RCC 7860 (cell line): ENCODE measurements around the gene SYTL2.
"Not testable (repeated sequence)": the region's sequence is repeated elsewhere in the genome, so short reads cannot be mapped to it uniquely, and the experiment has no call there.

Experiments used
- DNase-seq: peaks from one replicate; pipeline ENCODE4 v3.0.0-alpha.2; 2015; ENCODE audit warnings: low spot score
- FAIRE-seq: peaks from 2 replicates; lab custom pipeline; 2012; peaks lifted over from hg19 to GRCh38; lab: Jason Lieb, UNC

The SYTL2 gene

DNA sequence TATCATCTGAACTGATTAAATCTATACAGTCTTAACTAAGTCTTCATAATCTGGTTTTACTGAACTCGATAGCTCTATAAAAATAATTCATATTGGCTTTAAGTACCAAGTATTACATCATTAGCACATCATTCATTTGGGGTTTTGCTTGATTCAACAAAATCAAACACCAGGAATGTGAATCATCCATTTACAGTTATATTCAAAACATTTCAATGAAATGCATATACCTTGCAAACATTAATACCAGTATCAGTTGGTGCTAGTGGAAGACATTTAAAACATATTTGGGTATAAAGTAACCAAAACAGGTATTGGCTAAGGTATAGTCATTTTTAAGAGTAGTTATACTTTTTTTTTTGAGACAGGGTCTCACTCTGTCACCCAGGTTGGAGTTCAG is 112.7 kb downstream of the SYTL2 start:
- DNase-seq (no peak), FAIRE-seq (no peak)

DNA sequence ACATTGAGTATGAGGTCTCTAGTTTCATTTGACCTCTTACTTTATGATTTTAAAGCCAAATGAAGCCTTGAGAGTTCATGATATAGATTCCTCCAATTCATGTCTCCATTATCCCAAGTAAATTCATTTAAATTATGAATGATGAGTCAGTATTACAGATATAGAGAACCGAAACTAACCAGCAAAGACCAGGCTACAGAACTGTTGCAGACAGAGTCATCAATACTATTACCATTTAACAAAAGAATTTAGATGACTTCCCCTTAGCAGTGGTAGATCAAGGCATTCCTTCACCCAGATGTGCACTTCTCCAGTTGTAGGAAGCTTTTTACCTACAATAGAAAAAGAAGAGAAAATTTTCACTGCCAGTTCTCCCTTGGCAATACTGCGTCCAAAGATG is 113.2 kb downstream of the SYTL2 start:
- FAIRE-seq (no peak), DNase-seq (no peak)

GRCh38 chr11:85695546-85695945 is 115.4 kb downstream of the SYTL2 start:
- FAIRE-seq (no peak), DNase-seq (no peak)

DNA sequence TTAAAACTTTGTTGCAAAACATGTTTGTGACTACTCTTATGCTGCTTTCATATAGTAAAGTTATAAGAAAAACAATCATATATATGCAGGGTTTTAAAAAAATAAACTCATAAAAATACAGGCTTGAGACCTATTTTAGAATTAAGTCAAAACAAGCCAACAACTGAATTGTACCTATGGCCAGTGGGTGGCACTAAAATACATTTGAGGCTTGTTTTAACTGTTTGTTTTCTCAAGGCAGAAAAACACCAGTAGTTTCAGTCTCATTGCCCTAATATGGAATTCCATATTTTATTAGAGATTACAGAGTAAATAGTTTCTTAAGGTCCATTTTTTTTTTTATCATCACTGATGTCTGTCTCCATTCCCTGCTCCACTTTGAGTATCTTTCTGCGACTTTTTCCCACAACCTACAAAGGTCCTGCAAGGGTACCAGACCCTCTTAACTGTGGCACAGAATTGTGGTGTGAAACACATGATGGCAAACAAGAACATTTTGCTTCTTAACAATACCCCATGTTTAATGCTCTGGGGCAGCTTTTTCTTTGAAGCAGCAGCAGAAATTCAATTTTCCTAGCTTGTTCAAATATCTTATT is 116.5 kb downstream of the SYTL2 start:
- DNase-seq = no peak
- peak; percentile 70 for FAIRE-seq

DNA sequence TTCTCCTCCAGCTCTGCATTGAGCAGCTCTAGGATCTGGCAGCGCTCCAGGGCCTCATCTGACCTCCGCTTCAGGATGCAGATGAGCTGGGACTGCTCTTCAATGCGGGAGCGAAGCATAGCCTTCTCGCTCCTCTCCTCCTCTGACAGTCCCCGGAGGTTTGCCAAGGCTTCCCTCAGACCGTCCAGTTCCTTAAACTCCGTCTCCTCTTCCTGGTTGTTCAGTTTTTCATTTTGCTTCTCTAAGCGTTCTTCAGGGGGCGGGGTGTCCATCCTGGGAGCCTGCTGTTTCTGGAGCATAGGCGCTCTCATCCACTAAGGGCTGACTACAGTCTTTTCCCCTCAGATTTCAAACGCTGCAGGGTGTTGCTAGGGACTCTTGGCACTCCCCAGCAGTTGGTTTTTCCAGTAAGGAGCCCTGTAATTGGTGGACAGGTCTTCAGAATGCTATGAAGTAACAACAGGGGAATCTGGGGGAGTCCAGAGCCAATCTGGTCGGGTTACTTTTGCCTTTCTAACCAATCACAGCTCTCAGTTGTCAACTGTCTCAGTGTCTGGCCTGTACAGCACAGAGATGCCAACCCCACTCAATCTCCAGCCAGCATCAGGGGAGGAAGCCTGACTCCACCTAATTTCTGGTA is 125.0 kb downstream of the SYTL2 start, which contains the start of gene CCDC89:
Gene CCDC89, minus strand, starts transcription at position 376 of the 640 bp plus-strand sequence. Its CDS starts 65 bp downstream, at position 311.
- DNase-seq = no peak
- no peak for FAIRE-seq

DNA sequence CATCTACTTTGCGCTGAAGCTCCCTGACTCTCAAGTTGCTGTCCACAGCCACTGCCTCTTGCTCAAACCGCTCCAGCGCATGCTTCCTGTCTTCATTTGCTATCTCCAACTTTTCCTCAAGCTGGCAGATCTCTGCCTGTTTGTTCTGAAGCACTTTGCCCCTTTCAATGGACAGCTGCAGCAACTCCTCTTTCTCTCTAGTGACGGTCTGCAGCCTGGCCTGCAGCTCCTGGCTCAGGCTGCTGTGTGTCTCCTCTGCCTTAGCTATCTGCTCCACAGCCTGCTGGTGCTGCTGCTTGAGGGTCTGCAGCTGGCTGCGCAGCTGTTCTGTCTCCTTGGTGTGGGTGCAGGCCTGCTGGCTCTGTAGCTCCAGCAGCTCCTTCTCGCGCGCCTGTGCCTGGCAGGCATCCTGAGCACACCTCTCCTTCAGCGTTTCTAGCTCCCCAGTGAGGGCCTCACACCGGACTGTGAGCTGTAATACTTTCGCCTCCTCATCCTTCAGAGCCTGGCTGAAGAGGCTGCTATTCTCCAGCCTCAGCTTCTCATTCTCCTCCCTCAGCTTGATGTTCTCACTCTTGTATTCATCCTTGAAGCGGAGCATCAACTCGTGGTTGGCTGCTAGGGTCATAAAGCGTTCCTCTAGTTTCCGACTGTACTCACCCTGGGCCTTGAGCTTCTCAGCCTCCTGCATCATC is 125.7 kb downstream of the SYTL2 start:
- DNase-seq (no peak), FAIRE-seq (no peak)

DNA sequence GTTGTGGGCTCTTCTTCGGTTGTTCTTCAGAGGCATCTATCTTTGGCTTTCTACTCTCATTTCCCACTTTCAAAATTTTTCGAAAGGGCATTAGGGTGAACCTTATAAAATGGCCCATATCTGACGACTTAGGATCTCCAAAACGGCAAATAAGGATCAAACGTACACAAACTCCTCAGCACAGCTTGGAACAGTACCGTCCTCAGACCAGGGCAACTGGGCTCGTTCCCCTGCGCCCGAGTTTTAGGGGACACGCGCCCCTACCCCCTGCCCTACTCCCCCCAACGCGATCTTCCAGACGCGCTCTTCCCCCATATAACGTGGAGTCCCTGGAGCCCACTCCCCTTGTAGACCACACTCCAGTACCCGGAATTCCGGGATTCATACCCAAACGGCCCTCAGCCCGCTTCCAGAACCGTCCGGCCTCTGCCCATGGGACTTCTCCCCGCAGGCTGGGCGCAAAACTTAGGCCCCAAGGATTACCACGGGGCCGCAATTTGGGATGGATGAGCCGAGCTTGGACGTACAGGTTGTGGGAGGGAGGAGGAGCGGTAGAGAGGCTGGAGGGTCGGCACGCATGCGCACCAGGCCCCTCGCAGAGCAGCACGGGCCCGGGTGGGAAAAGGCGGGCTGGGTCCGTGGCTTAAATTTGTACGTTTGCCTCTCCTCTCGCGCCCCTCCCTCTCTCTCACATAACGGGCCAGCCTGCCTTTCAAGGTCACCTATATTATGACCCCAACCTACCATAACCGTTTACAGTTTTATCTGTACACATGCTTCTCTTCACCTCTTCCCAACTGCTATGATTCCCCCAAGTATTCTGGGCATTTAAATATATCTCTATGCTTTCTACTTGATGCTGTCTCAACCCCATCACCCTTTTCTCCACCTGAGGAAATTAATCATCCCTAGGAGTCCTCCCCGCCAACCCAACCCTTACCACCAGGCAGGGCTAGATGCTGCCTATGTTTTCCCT is 128.3 kb downstream of the SYTL2 start:
- no peak for DNase-seq

GRCh38 chr11:85680897-85681296 is 130.0 kb downstream of the SYTL2 start:
- no peak for DNase-seq
- FAIRE-seq = no peak

More for the DNA sequence above, 128.3 kb downstream of the SYTL2 start:
- FAIRE-seq = no peak

- FAIRE-seq (no peak), DNase-seq (no peak)
Observed at GRCh38 chr11:85679576-85679975, 131.4 kb downstream of the SYTL2 start.

DNA sequence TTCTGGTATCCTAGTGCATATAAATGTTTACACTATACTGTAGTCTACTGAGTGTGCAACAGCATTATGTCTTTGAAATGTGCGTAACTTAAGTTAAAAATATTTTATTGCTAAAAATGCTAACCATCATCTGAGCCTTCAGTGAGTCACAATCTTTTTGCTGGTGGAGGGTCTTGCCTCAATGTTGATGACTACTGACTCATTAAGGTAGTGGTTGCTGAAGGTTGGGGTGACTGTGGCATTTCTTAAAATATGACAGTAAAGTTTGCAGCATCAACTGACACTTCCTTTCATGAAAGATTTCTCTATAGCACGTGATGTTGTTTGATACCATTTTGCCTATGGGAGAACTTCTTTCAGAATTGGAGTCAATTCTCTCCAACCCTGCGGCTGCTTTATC is 137.5 kb downstream of the SYTL2 start:
- DNase-seq = no peak
- FAIRE-seq = no peak

DNA sequence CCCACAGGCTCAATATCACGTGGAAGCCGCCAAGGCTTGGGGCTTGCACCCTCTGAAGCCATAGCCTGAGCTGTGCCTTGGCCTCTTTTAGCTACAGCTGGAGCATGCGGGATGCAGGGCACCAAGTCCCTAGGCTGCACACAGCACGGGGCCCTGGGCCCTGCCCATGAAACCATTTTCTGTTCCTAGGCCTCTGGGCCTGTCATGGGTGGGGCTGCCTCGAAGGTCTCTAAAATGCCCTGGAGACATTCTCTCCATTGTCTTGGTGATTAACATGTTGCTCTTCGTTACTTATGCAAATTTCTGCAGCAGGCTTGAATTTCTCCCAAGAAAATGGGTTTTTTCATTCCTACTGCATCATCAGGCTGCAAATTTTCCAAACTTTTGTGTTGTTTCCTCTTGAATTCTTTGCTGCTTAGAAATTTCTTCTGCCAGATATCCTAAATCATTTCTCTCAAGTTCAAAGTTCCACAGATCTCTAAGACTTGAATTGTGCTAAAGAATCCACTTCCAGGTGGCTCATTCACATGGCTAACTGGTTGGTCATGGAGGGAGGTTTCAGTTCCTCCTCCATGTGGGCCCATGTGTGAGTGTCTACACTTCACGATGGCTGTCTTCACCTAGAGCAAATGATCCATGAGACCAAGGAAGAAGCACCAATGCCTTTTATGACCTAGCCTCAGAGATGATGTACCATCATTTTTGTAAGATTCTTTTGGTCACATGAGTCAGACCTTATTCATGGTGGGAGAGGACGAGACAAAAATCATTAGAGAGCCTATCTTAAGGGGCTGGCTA is 138.6 kb downstream of the SYTL2 start:
- peak; percentile 14 for DNase-seq
- FAIRE-seq = no peak

DNA sequence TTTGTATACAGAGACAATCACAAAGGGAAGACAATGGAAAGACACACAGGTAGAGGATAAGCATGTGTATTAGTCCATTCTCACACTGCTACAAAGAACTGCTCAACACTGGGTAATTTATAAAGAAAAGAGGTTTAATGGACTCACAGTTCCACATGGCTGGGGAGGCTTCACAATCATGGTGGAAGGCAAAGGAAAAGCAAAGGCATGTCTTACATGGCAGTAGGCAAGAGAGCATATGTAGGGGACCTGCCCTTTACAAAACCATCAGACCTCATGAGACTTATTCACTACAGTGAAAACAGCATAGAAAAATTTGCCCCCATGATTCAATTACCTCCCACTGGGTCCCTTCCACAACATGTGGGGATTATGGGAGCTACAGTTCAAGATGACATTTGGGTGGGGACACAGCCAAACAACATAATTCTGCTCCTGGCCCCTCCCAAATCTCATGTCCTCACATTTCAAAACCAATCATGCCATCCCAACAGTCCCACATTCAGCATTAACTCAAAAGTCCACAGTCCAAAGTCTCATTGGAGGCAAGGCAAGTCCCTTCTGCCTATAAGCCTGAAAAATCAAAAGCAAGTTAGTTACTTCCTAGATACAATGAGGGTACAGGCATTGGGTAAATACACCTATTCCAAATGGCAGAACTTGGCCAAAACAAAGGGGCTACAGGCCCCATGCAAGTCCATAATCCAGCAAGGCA is 139.8 kb downstream of the SYTL2 start:
- not testable (repeated sequence) for FAIRE-seq, DNase-seq

DNA sequence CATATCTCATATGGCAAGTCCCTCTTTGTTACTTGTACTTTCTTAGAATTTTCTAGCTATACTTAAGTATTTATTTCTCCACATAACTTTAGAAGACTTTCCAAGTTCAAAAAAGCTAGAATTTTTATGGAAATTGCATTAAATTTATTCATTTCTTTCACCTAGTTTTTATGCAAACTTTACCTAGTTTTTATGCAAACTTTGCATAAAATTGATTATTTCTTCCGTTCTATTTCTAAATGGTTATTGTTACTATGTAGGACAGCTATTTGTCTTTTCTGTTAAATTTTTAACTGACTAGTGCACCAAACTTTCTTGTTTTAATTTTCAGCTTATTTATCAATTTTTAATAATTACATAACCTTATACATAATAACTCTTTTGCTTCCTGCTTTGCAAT is 142.8 kb downstream of the SYTL2 start:
- DNase-seq = no peak
- no peak for FAIRE-seq

DNA sequence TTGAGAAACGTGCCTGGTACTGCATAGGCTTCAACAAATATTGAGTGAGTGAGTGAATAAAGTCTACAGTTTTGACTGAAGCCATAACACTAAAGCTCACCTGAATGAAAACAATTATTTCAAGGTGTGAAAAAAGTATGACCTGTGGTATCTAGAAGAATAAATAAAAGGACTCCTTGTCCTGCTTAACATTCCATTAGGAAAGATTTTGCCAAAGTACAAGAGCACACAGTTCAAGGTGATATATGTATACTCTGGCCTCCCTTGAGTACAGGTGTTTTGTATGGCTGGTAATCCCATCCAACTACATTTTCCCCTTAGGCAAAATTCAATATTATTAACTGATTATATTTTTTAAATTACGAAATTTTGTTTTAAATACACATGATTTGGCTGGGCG is 144.3 kb downstream of the SYTL2 start:
- FAIRE-seq = no peak
- DNase-seq = no peak

DNA sequence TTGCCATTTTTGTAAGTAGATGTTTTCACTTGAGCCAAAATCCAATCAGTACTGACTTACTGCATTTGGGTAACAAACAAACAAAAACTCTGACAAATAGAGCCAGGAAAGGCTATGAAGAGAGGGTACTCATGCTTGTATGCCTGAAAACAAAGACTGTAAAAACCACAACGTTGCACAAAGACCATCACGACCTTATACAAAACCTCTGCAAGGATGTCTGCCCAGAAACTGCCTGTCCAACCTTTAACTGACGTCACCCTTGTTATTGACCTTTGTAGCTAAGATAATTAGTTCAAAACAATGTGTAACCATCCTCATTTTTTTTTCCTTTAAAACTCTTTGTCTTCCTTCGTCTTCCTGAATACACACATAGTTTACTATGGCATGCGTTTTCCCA is 145.2 kb downstream of the SYTL2 start:
- no peak for FAIRE-seq
- no peak for DNase-seq

- FAIRE-seq (peak; percentile 72), DNase-seq (peak; percentile 84)
Observed at GRCh38 chr11:85664615-85665481, 146.1 kb downstream of the SYTL2 start, which contains the start of gene CREBZF. Gene CREBZF (minus strand): TSS chr11:85665129. CDS start chr11:85664875, 254 bp downstream.

DNA sequence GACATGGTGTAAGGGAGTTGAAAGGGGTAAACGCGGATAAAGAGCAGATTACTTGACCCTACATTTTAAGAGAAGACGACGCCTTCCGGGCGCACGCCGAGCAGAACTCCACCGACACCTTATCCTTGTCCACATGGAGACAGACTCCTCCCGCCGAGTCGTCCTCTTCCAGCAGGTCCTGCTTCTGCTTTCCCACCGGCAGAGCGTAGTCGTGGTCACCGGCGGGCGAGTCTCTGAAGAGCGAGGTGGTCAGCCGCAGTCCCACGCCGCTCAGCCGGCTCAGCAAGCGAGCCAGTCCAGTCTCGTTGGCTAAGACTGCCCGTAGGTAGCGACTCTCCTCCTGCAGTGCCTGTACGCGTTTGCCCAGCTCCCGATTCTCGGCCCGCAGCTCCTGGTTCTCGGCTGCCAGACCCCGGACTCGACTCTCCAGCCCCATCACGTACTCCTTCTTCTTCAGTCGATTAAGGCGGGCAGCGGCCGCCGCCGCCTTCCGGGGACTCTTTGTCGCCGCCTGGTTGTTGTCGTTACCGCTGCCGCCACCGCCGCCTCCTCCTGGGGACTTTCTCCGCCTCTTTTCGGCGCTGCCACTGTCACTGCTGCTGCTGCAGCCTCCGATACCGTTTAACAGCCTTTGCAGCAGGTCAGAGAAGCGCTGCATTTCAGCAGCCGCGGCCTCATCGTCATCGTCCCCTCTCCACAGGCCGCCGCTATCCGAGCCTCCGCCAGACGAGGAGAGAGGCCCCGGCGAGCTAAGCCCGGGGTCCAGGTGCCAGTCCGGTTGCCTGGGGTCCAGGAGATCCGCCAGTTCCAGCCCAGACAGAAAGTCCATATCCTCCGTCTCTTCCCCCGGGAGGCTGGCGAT is 147.0 kb downstream of the SYTL2 start:
- no peak for FAIRE-seq

More for the DNA sequence above, 147.0 kb downstream of the SYTL2 start:
- DNase-seq = peak; percentile 54
